ENCODE measurements around the gene TUT4.

The TUT4 gene

GRCh38 chr1:52518962-52519361, 33.9 kb downstream of the TUT4 start:
- Histone ChIP-seq H4K20me1 (ENCODE audit: insufficient read depth, low read length) (no peaks in the 10 kb centered on the region), H3K9ac (ENCODE audit: low read length) (no peak overlapping the region), H3K27me3 (ENCODE audit: insufficient read depth, low read length) (no peaks in the 10 kb centered on the region), H3K4me3 (ENCODE audit: low read depth, low read length, poor library complexity, severe bottlenecking) (no peak overlapping the region), H2AFZ (ENCODE audit: low read length) (no peak overlapping the region), H3K79me2 (ENCODE audit: insufficient read depth, low read length) (no peaks in the 10 kb centered on the region), H3K27ac (ENCODE audit: low read depth, low read length, poor library complexity, severe bottlenecking) (no peak overlapping the region), H3K4me2 (ENCODE audit: low read length) (no peak overlapping the region), H3K9me3 (ENCODE audit: low read length) (no peaks in the 10 kb centered on the region), H3K36me3 (ENCODE audit: insufficient read depth, low read length) (peaks cover 20% of the 10 kb centered on the region; the same call in 1 of the 2 replicates), H3K9me2 (ENCODE audit: low read depth, low read length) (no peaks in the 10 kb centered on the region), H3K4me1 (ENCODE audit: insufficient read depth, low read length, severe bottlenecking) (no peaks in the 10 kb centered on the region), H3F3A (ENCODE audit: insufficient read depth, low read length) (no peaks in the 10 kb centered on the region)
- TF ChIP-seq CTCF (IDR thresholded peaks at IDR 0.05; ENCODE audit: low read length) = no peak
- TF ChIP-seq EZH2 (IDR thresholded peaks at IDR 0.05; ENCODE audit: borderline replicate concordance, low read length) = no peak

GRCh38 chr1:52511851-52512615, 40.9 kb downstream of the TUT4 start:
- no peaks in the 10 kb centered on the region for H3K9me3 ChIP-seq (ENCODE audit: low read length)
- no peak for TF ChIP-seq EZH2 (IDR thresholded peaks at IDR 0.05; ENCODE audit: borderline replicate concordance, low read length)
- H3K9me2 ChIP-seq (ENCODE audit: low read depth, low read length) = no peaks in the 10 kb centered on the region
- no peaks in the 10 kb centered on the region for H3F3A ChIP-seq (ENCODE audit: insufficient read depth, low read length)
- no peaks in the 10 kb centered on the region for H3K79me2 ChIP-seq (ENCODE audit: insufficient read depth, low read length)
- peaks cover 26% of the 10 kb centered on the region; the same call in 1 of the 2 replicates for H3K36me3 ChIP-seq (ENCODE audit: insufficient read depth, low read length)
- no peak overlapping the region for H3K4me3 ChIP-seq (ENCODE audit: low read depth, low read length, poor library complexity, severe bottlenecking)
- no peaks in the 10 kb centered on the region for H4K20me1 ChIP-seq (ENCODE audit: insufficient read depth, low read length)
- no peaks in the 10 kb centered on the region for H3K27me3 ChIP-seq (ENCODE audit: insufficient read depth, low read length)
- no peak overlapping the region for H2AFZ ChIP-seq (ENCODE audit: low read length)
- H3K27ac ChIP-seq (ENCODE audit: low read depth, low read length, poor library complexity, severe bottlenecking) = no peak overlapping the region
- no peak overlapping the region for H3K9ac ChIP-seq (ENCODE audit: low read length)
- H3K4me1 ChIP-seq (ENCODE audit: insufficient read depth, low read length, severe bottlenecking) = no peaks in the 10 kb centered on the region
- no peak overlapping the region for H3K4me2 ChIP-seq (ENCODE audit: low read length)

- TF ChIP-seq CTCF (IDR thresholded peaks at IDR 0.05; ENCODE audit: low read length) (no peak), EZH2 (IDR thresholded peaks at IDR 0.05; ENCODE audit: borderline replicate concordance, low read length) (no peak)
- no peaks in the 10 kb centered on the region for H3K79me2 ChIP-seq (ENCODE audit: insufficient read depth, low read length)
- no peaks in the 10 kb centered on the region for H4K20me1 ChIP-seq (ENCODE audit: insufficient read depth, low read length)
- H3K27me3 ChIP-seq (ENCODE audit: insufficient read depth, low read length) = no peaks in the 10 kb centered on the region
- no peak overlapping the region for H3K4me3 ChIP-seq (ENCODE audit: low read depth, low read length, poor library complexity, severe bottlenecking)
- peaks cover 26% of the 10 kb centered on the region; the same call in 1 of the 2 replicates for H3K36me3 ChIP-seq (ENCODE audit: insufficient read depth, low read length)
- no peaks in the 10 kb centered on the region for H3K9me3 ChIP-seq (ENCODE audit: low read length)
- no peaks in the 10 kb centered on the region for H3F3A ChIP-seq (ENCODE audit: insufficient read depth, low read length)
- H3K9ac ChIP-seq (ENCODE audit: low read length) = no peak overlapping the region
- H3K4me1 ChIP-seq (ENCODE audit: insufficient read depth, low read length, severe bottlenecking) = no peaks in the 10 kb centered on the region
- no peaks in the 10 kb centered on the region for H3K9me2 ChIP-seq (ENCODE audit: low read depth, low read length)
- H3K27ac ChIP-seq (ENCODE audit: low read depth, low read length, poor library complexity, severe bottlenecking) = no peak overlapping the region
- no peak overlapping the region for H3K4me2 ChIP-seq (ENCODE audit: low read length)
- no peak overlapping the region for H2AFZ ChIP-seq (ENCODE audit: low read length)
These were observed 41.5 kb downstream of the TUT4 start for GRCh38 chr1:52511439-52511838.
